Activated naive CD8-positive, alpha-beta T cell (primary cell): ENCODE results near the gene AOC1.
"Not testable (repeated sequence)": the region's sequence is repeated elsewhere in the genome, so short reads cannot be mapped to it uniquely, and the experiment has no call there.

Experiments used
- H3K27ac Mint-ChIP-seq: one replicate; pipeline ENCODE4 v1.8.0; 2021; ENCODE audit warnings: mixed read lengths
- H3K27me3 Mint-ChIP-seq: one replicate; pipeline ENCODE4 v1.8.0; 2021; ENCODE audit warnings: mixed read lengths
- H3K36me3 Mint-ChIP-seq: one replicate; pipeline ENCODE4 v1.8.0; 2021; ENCODE audit warnings: mixed read lengths
- H3K4me1 Mint-ChIP-seq: one replicate; pipeline ENCODE4 v1.8.0; 2021; ENCODE audit warnings: low read depth, mixed read lengths
- H3K4me3 Mint-ChIP-seq: one replicate; pipeline ENCODE4 v1.8.0; 2021; ENCODE audit warnings: mild to moderate bottlenecking, mixed read lengths
- H3K9me3 Mint-ChIP-seq: one replicate; pipeline ENCODE4 v1.8.0; 2021; ENCODE audit warnings: low read depth, mixed read lengths

The AOC1 gene, protein sequence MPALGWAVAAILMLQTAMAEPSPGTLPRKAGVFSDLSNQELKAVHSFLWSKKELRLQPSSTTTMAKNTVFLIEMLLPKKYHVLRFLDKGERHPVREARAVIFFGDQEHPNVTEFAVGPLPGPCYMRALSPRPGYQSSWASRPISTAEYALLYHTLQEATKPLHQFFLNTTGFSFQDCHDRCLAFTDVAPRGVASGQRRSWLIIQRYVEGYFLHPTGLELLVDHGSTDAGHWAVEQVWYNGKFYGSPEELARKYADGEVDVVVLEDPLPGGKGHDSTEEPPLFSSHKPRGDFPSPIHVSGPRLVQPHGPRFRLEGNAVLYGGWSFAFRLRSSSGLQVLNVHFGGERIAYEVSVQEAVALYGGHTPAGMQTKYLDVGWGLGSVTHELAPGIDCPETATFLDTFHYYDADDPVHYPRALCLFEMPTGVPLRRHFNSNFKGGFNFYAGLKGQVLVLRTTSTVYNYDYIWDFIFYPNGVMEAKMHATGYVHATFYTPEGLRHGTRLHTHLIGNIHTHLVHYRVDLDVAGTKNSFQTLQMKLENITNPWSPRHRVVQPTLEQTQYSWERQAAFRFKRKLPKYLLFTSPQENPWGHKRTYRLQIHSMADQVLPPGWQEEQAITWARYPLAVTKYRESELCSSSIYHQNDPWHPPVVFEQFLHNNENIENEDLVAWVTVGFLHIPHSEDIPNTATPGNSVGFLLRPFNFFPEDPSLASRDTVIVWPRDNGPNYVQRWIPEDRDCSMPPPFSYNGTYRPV

GRCh38 chr7:150852371-150852905 is at the start of gene AOC1:
Gene AOC1, plus strand, starts transcription at chr7:150852517. Its CDS starts 3,954 bp downstream, at chr7:150856471.
- H3K4me3 Mint-ChIP-seq: no peak within 1 kb of the TSS

GRCh38 chr7:150803161-150803860 is 49.0 kb upstream of the AOC1 start:
- Mint-ChIP-seq H3K27ac (no peak overlapping the region), H3K4me3 (no peak overlapping the region), H3K36me3 (peaks cover 6% of the 10 kb centered on the region), H3K4me1 (peaks cover 9% of the 10 kb centered on the region), H3K9me3 (peaks cover 8% of the 10 kb centered on the region), H3K27me3 (peaks cover 26% of the 10 kb centered on the region)

More at GRCh38 chr7:150852371-150852905, at the start of gene AOC1:
- Mint-ChIP-seq H3K36me3 (no peaks in the 10 kb centered on the region), H3K27ac (no peak within 1 kb of the TSS), H3K27me3 (peaks cover 21% of the 10 kb centered on the region), H3K4me1 (peaks cover 2% of the 10 kb centered on the region), H3K9me3 (no peaks in the 10 kb centered on the region)

DNA sequence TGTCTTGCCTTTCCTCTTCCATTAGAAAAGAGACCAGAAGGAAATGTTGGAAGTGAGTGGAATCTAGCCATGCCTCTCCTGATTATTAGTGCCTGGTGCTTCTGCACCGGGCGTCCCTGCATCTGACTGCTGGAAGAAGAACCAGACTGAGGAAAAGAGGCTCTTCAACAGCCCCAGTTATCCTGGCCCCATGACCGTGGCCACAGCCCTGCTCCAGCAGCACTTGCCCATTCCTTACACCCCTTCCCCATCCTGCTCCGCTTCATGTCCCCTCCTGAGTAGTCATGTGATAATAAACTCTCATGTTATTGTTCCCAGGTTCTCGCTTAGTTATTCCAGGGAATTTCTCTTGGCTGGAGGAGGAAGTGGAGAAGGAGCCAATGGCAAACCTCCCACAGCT is 47.5 kb upstream of the AOC1 start:
- peaks cover 8% of the 10 kb centered on the region for H3K9me3 Mint-ChIP-seq
- H3K27me3 Mint-ChIP-seq: peaks cover 25% of the 10 kb centered on the region
- H3K4me1 Mint-ChIP-seq: peaks cover 5% of the 10 kb centered on the region
- no peak overlapping the region for H3K4me3 Mint-ChIP-seq
- H3K36me3 Mint-ChIP-seq: peaks cover 6% of the 10 kb centered on the region
- H3K27ac Mint-ChIP-seq: no peak overlapping the region

DNA sequence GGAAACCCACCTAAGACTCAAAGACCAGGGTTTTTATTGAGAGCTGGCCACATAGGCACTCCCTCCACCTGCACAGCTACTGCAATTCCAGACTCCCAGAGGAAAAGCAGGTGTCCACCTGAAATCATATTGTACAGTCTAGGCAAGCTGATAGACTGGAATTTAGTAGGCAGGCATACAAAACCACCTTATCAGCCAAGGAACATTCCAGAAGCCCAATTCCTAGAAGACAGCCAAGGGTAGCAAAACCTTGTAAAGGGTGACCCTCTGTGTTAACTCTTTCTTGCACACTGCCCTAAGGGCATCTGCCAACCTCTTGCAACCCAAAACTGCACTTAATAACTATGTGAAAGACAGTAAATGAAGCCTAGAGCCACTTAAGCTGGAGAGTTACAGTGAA is 46.5 kb upstream of the AOC1 start:
- H3K36me3 Mint-ChIP-seq: peaks cover 6% of the 10 kb centered on the region
- H3K27me3 Mint-ChIP-seq: peaks cover 28% of the 10 kb centered on the region
- H3K4me3 Mint-ChIP-seq: no peak overlapping the region
- peaks cover 5% of the 10 kb centered on the region for H3K4me1 Mint-ChIP-seq
- H3K9me3 Mint-ChIP-seq: peaks cover 8% of the 10 kb centered on the region
- no peak overlapping the region for H3K27ac Mint-ChIP-seq

GRCh38 chr7:150806454-150806853 is 45.9 kb upstream of the AOC1 start:
- no peak overlapping the region for H3K4me3 Mint-ChIP-seq
- peaks cover 8% of the 10 kb centered on the region for H3K9me3 Mint-ChIP-seq
- peaks cover 6% of the 10 kb centered on the region for H3K36me3 Mint-ChIP-seq
- H3K27ac Mint-ChIP-seq: no peak overlapping the region
- H3K27me3 Mint-ChIP-seq: peaks cover 28% of the 10 kb centered on the region
- peaks cover 2% of the 10 kb centered on the region for H3K4me1 Mint-ChIP-seq

DNA sequence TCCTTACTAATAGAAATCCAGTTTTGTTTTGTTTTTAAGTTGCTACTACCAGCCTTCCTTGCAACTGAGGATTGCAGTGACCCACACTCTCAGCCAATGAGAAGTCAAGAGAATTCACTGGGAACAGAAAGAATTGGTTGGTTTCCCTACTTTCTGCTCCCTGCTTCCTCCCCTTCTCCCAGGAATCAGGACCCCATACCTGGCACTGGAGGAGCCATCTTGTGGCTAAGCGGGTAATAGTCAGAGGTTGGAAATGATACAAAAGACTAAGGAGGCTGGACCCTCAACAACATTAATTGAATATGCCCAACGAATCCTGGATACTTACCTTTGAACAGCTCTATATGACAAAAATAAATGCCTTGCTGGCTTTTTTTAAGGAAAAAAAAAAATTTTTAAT is 45.5 kb upstream of the AOC1 start:
- Mint-ChIP-seq H3K4me1 (peaks cover 2% of the 10 kb centered on the region), H3K36me3 (peaks cover 6% of the 10 kb centered on the region), H3K9me3 (peaks cover 8% of the 10 kb centered on the region), H3K27me3 (peaks cover 27% of the 10 kb centered on the region), H3K4me3 (no peak overlapping the region), H3K27ac (no peak overlapping the region)

DNA sequence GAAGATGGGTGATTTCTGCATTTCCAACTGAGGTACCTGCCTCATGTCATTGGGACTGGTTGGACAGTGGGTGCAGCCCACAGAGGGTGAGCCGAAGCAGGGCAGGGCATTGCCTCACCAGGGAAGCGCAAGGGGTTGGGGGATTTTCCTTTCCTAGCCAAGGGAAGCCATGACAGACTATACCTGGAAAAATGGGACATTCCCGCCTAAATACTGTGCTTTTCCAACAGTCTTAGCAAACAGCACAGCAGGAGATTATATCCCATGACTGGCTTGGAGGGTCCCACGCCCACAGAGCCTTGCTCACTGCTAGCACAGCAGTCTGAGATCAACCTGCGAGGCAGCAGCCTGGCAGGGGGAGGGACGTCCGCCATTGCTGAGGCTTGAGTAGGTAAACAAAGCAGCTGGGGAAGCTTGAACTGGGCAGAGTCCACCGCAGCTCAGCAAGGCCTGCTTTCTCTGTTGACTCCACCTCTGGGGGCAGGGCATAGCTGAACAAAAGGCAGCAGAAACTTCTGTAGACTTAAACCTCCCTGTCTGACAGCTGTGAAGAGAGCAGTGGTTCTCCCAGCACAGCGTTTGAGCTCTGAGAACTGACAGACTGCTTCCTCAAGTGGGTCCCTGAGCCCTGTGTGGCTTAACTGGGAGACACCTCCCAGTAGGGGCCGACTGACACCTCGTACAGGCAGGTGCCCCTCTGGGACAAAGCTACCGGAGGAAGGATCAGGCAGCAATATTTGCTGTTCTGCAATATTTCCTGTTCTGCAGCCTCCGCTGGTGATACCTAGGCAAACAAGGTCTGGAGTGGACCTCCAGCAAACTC is 44.5 kb upstream of the AOC1 start:
- not testable (repeated sequence) for H3K4me3 Mint-ChIP-seq, H3K36me3 Mint-ChIP-seq, H3K4me1 Mint-ChIP-seq, H3K9me3 Mint-ChIP-seq, H3K27ac Mint-ChIP-seq
- H3K27me3 Mint-ChIP-seq: peaks cover 20% of the 10 kb centered on the region

DNA sequence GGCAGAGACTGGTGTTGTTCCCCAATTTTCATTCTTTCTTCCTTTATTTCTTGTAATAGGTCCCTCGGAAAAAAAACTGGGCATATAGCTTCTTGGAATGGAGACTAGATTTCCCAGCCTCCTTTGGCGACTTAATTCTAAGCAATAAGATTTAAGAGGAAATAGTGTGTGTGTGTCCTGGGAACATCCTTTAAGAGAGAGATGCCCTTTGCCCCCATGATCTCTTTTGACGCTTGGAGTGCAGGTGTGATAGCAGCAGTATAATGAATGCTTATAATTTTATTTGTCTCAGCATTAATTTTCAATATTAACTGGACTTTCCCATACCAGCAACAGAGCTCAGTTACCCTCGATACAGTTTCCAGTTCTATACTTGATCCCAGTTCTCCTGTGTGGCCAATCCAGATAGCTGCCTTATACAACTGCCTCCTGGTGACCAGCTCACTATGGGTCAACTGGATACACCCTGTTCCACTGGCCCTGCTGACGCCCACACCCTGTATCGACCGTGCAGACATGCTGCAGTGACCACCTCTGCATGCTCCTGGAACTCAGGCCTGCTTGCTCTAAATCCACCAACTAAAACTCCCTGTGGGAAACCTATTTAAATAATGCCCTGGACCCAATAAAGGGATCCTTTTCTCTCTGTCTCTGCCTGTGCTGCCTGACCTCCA is 37.9 kb upstream of the AOC1 start:
- H3K4me3 Mint-ChIP-seq: no peak overlapping the region

GRCh38 chr7:150818971-150819370 is 33.3 kb upstream of the AOC1 start:
- H3K27ac Mint-ChIP-seq: no peak overlapping the region
- H3K27me3 Mint-ChIP-seq: peaks cover 11% of the 10 kb centered on the region

More for the DNA sequence above, 37.9 kb upstream of the AOC1 start:
- H3K27ac Mint-ChIP-seq: no peak overlapping the region
- H3K9me3 Mint-ChIP-seq: peaks cover 4% of the 10 kb centered on the region
- H3K4me1 Mint-ChIP-seq: no peaks in the 10 kb centered on the region
- peaks cover 21% of the 10 kb centered on the region for H3K27me3 Mint-ChIP-seq
- H3K36me3 Mint-ChIP-seq: peaks cover 5% of the 10 kb centered on the region

GRCh38 chr7:150820148-150820547 is 32.2 kb upstream of the AOC1 start:
- H3K27me3 Mint-ChIP-seq: peaks cover 9% of the 10 kb centered on the region
- H3K27ac Mint-ChIP-seq: no peak overlapping the region
- H3K36me3 Mint-ChIP-seq: peaks cover 5% of the 10 kb centered on the region
- no peaks in the 10 kb centered on the region for H3K4me1 Mint-ChIP-seq
- no peak overlapping the region for H3K4me3 Mint-ChIP-seq
- peaks cover 4% of the 10 kb centered on the region for H3K9me3 Mint-ChIP-seq

More at GRCh38 chr7:150818971-150819370, 33.3 kb upstream of the AOC1 start:
- Mint-ChIP-seq H3K4me3 (no peak overlapping the region), H3K36me3 (peaks cover 5% of the 10 kb centered on the region), H3K9me3 (peaks cover 4% of the 10 kb centered on the region), H3K4me1 (no peaks in the 10 kb centered on the region)

DNA sequence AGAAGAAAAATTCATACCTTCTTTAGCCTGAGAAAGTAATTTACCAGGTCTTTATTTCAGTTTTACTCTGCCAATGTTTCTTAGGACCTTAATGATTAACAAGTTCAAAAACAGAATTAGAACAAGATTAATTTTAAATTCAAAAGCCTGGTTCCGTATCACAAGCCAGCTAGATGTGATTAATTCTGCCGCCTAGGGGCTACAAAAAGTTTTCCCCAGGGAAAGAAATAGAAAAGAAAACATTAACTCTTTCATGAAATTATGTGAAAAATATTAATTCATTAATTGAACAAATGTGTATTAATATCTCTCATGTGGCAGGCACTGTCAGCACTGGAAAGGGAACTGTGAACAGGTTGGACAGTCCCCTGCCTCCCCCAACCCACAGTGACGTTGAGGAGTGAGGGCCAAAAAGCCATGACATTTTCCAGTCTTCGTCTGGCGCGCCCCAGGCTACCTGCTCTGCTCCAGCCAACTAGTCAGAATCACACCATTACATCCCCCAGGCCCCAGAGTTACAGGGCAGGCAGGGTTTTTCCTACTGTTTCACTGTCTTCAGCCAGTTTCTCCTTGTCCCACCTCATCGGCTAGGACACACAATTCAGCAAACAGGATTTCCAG is 31.6 kb upstream of the AOC1 start:
- Mint-ChIP-seq H3K9me3 (peaks cover 3% of the 10 kb centered on the region), H3K4me1 (no peaks in the 10 kb centered on the region), H3K4me3 (no peak overlapping the region), H3K27ac (no peak overlapping the region), H3K36me3 (peaks cover 4% of the 10 kb centered on the region), H3K27me3 (peaks cover 9% of the 10 kb centered on the region)

DNA sequence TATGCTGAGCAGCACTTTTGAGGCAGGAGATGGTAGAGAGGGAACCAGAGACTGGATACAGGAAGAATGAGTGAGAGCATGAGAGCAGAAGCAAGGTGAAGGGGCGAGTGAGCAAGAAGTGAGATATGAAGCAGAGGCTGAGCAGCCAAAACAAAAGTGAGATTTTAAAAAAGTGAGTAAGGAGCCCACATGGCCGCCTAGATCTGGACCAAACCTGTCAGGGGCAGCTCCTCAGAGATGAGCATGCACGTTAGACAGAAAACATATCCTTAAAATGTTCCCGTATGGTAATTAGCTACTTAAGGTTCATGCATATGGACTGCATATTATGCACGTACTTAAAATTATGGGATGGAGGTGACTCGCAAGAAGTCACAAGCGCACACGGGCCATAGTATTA is 29.3 kb upstream of the AOC1 start:
- no peaks in the 10 kb centered on the region for H3K9me3 Mint-ChIP-seq
- H3K27me3 Mint-ChIP-seq: peaks cover 6% of the 10 kb centered on the region
- H3K36me3 Mint-ChIP-seq: no peaks in the 10 kb centered on the region
- no peak overlapping the region for H3K27ac Mint-ChIP-seq
- H3K4me3 Mint-ChIP-seq: no peak overlapping the region
- H3K4me1 Mint-ChIP-seq: no peaks in the 10 kb centered on the region

GRCh38 chr7:150823484-150824126 is 28.7 kb upstream of the AOC1 start:
- Mint-ChIP-seq H3K27me3 (peaks cover 6% of the 10 kb centered on the region), H3K27ac (no peak overlapping the region), H3K4me1 (no peaks in the 10 kb centered on the region), H3K4me3 (no peak overlapping the region), H3K9me3 (no peaks in the 10 kb centered on the region), H3K36me3 (no peaks in the 10 kb centered on the region)
